Thyroid gland (tissue), 4 donors: Measurements from ENCODE around the gene AMZ1. TPM values are rescaled to one million over a fixed set of nuclear protein-coding genes. Genes with fewer than 3 reads are reported as not detected.
"Not testable (repeated sequence)": the region's sequence is repeated elsewhere in the genome, so short reads cannot be mapped to it uniquely, and the experiment has no call there.

Experiments
- DNase-seq, 2 donors: peaks; one replicate each; pipeline ENCODE4 v3.0.0-alpha.2; 2019
- H3K27ac ChIP-seq, 3 donors: fragments of 200-600 bp; sonication (generic); 1 replicate in 2 of 3; 2 replicates in 1 of 3; pipeline ENCODE4 v1.5.1; 2016 to 2019; ENCODE audit warnings: mild to moderate bottlenecking in 1 of 3, moderate library complexity in 1 of 3
- H3K27me3 ChIP-seq: fragments of 200-600 bp; sonication (generic); one replicate; pipeline ENCODE4 v1.5.1; 2019
- H3K36me3 ChIP-seq, 2 donors: fragments of 200-600 bp; sonication (generic); one replicate each; pipeline ENCODE4 v1.5.1; 2016 to 2019
- H3K4me1 ChIP-seq, 2 donors: fragments of 200-600 bp; sonication (generic); one replicate each; pipeline ENCODE4 v1.5.1; 2017 to 2019
- H3K4me3 ChIP-seq, 3 donors: fragments of 200-600 bp; sonication (generic); replicated peaks in 1 of 3; 1 replicate in 2 of 3; 2 replicates in 1 of 3; pipeline ENCODE4 v1.5.1; 2016; ENCODE audit warnings: mild to moderate bottlenecking in 1 of 3
- H3K9me3 ChIP-seq: fragments of 200-600 bp; sonication (generic); one replicate; pipeline ENCODE4 v1.5.1; 2017
- CTCF ChIP-seq, 6 experiments: fragments of 200-600 bp in 3 of 6; fragments of 450-650 bp in 3 of 6; sonication (generic) in 3 of 6; IDR thresholded peaks; one replicate each; pipeline ENCODE4 v1.5.1; 2016 to 2019; ENCODE audit warnings: antibody characterized with exemption in 6 of 6, mild to moderate bottlenecking in 2 of 6, inconsistent platforms in 1 of 6, moderate library complexity in 1 of 6
- POLR2A ChIP-seq, 2 donors: fragments of 450-650 bp; IDR thresholded peaks; one replicate each; pipeline ENCODE4 v1.6.1; 2017; ENCODE audit warnings: antibody characterized with exemption in 2 of 2, mild to moderate bottlenecking in 2 of 2, moderate library complexity in 1 of 2
- WGBS, 2 donors: methylation state at CpG; one replicate each; pipeline ENCODE4 v1.1.5; 2017; 5-methylcytosine and 5-hydroxymethylcytosine counted together
- intact Hi-C: fragments of 100-400 bp; cut with DNase I; formaldehyde crosslinking; loops from one replicate; pipeline ENCODE4 v1.15.1; 2023
- total RNA-seq, 4 donors: library from RNA; depleted of rRNA; stranded (reverse); fragments of >200 nt; gene quantifications; one replicate each; pipeline ENCODE4 v1.2.3, GENCODE V29; 2016

The AMZ1 gene
- total RNA-seq, 4 donors from 2014 or later = 0.29 to 1.2 TPM; not detected in 2

- TF ChIP-seq POLR2A (IDR thresholded peaks at IDR 0.05) (no peak), CTCF (IDR thresholded peaks at IDR 0.05) (peak; percentile 21 to 77 (median 65))
- H3K36me3 ChIP-seq = no peaks in the 10 kb centered on the region
- no peak overlapping the region for H3K4me3 ChIP-seq
- no peaks in the 10 kb centered on the region for H3K9me3 ChIP-seq
- peaks cover 6 to 23% of the 10 kb centered on the region in 2 donors for H3K4me1 ChIP-seq
- H3K27ac ChIP-seq = no peak overlapping the region
- WGBS, 2 donors = 14 to 24% methylated on average over 16 to 24 of the region's 25 CpGs
- intact Hi-C loops = no loop called here
- peak; percentile 51 to 58 for DNase-seq
- H3K27me3 ChIP-seq = no peaks in the 10 kb centered on the region
Observed at GRCh38 chr7:2670720-2671391, 17.1 kb upstream of the AMZ1 start.

- H3K27me3 ChIP-seq, DNase-seq, H3K27ac ChIP-seq, H3K4me3 ChIP-seq, H3K36me3 ChIP-seq, intact Hi-C loops, H3K9me3 ChIP-seq: not testable (repeated sequence)
- peaks cover 0 to 12% of the 10 kb centered on the region in 2 donors for H3K4me1 ChIP-seq
- 77 to 88% methylated on average over 6 of the region's 6 CpGs for WGBS, 2 donors
Observed at GRCh38 chr7:2673214-2673613, 14.8 kb upstream of the AMZ1 start.

GRCh38 chr7:2673934-2674333 is 14.1 kb upstream of the AMZ1 start:
- peaks cover 0 to 12% of the 10 kb centered on the region in 2 donors for H3K4me1 ChIP-seq
- H3K27me3 ChIP-seq = no peaks in the 10 kb centered on the region
- intact Hi-C loops = no loop called here
- H3K36me3 ChIP-seq = no peaks in the 10 kb centered on the region
- no peak overlapping the region for H3K27ac ChIP-seq
- no peak overlapping the region for H3K4me3 ChIP-seq
- TF ChIP-seq CTCF (IDR thresholded peaks at IDR 0.05) (no peak), POLR2A (IDR thresholded peaks at IDR 0.05) (no peak)
- no peak for DNase-seq
- H3K9me3 ChIP-seq = no peaks in the 10 kb centered on the region

- intact Hi-C loops = no loop called here
- Histone ChIP-seq H3K9me3 (no peaks in the 10 kb centered on the region), H3K27me3 (no peaks in the 10 kb centered on the region), H3K4me3 (no peak overlapping the region), H3K36me3 (no peaks in the 10 kb centered on the region), H3K4me1 (peaks cover 0 to 10% of the 10 kb centered on the region in 2 donors), H3K27ac (no peak overlapping the region)
- 72 to 77% methylated on average over 5 to 9 of the region's 9 CpGs for WGBS, 2 donors
- no peak for TF ChIP-seq POLR2A (IDR thresholded peaks at IDR 0.05)
- no peak for TF ChIP-seq CTCF (IDR thresholded peaks at IDR 0.05)
- DNase-seq = no peak
Observed at GRCh38 chr7:2675256-2675764, 12.7 kb upstream of the AMZ1 start.

- intact Hi-C loops, H3K4me1 ChIP-seq, DNase-seq, H3K9me3 ChIP-seq, H3K36me3 ChIP-seq, H3K27me3 ChIP-seq, H3K4me3 ChIP-seq, H3K27ac ChIP-seq: not testable (repeated sequence)
- WGBS, 2 donors = 83 to 100% methylated on average over 4 to 5 of the region's 8 CpGs
Observed at GRCh38 chr7:2676576-2676975, 11.4 kb upstream of the AMZ1 start.

- H3K4me1 ChIP-seq, DNase-seq, H3K36me3 ChIP-seq, intact Hi-C loops, H3K27me3 ChIP-seq, H3K4me3 ChIP-seq, H3K9me3 ChIP-seq, H3K27ac ChIP-seq: not testable (repeated sequence)
- WGBS, 2 donors = 87 to 89% methylated on average over 12 to 14 of the region's 15 CpGs
Observed at GRCh38 chr7:2678454-2678853, 9.5 kb upstream of the AMZ1 start.

GRCh38 chr7:2679135-2680127 is 8.6 kb upstream of the AMZ1 start:
- not testable (repeated sequence) for H3K9me3 ChIP-seq, DNase-seq, H3K27ac ChIP-seq, H3K4me1 ChIP-seq, H3K4me3 ChIP-seq, H3K36me3 ChIP-seq, H3K27me3 ChIP-seq
- intact Hi-C loops = loop anchor here (5.0 to 10.0 kb wide), 2 partner anchors 115 to 227 kb away; no protein-coding TSS in a partner anchor
- 83 to 85% methylated on average over 15 to 17 of the region's 64 CpGs for WGBS, 2 donors
